ENCODE data around the gene CITED4.

DNA sequence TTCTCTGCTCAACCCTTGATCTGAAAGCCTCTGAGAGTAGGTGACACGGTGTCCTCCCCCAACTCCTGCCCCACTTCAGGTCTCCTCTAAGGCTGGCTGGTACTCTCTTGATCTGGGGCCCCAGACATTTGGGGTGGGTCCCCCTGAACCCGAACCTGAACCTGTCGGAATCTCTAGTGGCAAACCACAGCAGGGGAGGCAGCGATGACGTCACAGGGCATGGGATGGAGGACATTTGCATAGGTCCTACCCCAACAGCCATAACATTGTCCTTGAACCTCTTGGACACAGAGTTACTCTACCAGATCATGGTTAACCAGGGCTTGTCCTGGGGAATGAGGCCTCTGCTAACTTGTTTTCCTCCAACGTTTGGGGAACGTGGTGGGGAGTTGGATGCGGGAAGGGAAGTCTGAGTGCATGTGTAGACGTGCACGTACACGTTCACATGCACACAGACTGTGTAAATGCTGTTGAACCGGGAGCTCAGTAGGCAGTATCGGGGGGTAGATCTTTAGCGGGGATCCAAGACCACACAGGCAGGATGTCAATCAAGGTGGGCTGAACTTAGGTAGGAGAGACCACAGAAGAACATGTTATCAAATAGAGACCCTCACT lies 32.4 kb downstream of the CITED4 start:
- TF ChIP-seq, protein P1, sequence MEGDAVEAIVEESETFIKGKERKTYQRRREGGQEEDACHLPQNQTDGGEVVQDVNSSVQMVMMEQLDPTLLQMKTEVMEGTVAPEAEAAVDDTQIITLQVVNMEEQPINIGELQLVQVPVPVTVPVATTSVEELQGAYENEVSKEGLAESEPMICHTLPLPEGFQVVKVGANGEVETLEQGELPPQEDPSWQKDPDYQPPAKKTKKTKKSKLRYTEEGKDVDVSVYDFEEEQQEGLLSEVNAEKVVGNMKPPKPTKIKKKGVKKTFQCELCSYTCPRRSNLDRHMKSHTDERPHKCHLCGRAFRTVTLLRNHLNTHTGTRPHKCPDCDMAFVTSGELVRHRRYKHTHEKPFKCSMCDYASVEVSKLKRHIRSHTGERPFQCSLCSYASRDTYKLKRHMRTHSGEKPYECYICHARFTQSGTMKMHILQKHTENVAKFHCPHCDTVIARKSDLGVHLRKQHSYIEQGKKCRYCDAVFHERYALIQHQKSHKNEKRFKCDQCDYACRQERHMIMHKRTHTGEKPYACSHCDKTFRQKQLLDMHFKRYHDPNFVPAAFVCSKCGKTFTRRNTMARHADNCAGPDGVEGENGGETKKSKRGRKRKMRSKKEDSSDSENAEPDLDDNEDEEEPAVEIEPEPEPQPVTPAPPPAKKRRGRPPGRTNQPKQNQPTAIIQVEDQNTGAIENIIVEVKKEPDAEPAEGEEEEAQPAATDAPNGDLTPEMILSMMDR (IDR thresholded peaks at IDR 0.05; ENCODE audit: borderline replicate concordance, extremely low read depth, low read length, poor library complexity, severe bottlenecking) = no peak
- TF ChIP-seq EZH2 (IDR thresholded peaks at IDR 0.05; ENCODE audit: borderline replicate concordance, low read depth, low read length, severe bottlenecking) = no peak

Data from DND-41 (cell line).